ENCODE data around the gene DOCK6. TPM values are rescaled to one million over a fixed set of nuclear protein-coding genes. Genes with fewer than 3 reads are reported as not detected.

DOCK6 gene
- total RNA-seq, 4 donors from 2014 or later = 63.4 to 102 (median 65.6) TPM

DNA sequence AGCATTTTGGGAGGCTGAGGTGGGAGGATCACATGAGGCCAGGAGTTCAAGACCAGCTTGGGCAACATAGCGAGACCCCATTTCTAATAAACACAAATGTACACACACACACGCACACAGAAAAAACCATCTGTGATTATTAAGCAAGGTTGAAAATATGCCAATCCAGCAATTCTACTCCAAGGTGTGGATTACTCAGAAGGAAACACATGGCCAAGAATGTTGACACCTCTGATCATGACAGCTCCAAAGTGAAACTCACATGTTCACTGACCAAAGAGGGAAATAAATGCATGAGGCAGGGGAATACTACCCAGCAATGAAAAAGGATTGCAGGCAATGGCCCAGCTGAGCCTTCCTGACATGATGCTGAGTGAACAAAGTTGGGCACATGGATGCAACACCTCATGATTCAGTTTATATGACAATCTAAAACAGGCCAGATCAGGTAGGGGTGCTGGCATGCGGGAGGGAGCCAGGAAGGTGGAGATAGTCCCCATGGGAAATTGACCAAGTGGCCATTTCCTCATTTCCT lies 4.4 kb downstream of the DOCK6 start:
- no peak for DNase-seq (ENCODE audit: low spot score in 2 of 2)
- WGBS, 2 donors = 84 to 91% methylated on average over 3 of the region's 3 CpGs
- no peak for TF ChIP-seq CTCF (IDR thresholded peaks at IDR 0.05)
- TF ChIP-seq POLR2A (IDR thresholded peaks at IDR 0.05) = no peak
- H3K4me3 ChIP-seq (ENCODE audit: low read depth, poor library complexity, severe bottlenecking) = no peak overlapping the region
- intact Hi-C loops (cut with DNase I; ENCODE audit: low total_unique reads) = no loop called here

DNA sequence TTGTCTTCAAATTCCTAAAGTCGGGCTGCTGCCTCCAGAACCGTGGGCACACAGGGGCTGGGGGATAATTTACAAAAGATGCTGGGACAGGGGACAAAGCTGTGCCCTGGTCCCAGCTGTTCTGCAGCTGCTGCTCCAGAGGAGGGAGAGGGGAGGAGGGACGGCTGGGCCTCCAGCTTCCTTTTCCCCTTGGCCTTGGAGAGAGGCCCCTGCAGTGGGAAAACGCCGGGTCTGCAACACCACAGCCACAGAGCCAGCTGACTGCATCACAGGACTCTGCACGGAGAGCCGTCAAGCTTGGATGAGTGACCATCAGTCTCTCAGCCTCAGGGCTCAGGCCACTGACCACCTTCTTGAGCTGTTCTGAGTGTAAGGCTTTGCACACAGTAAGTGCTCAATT lies 6.1 kb downstream of the DOCK6 start:
- DNase-seq (ENCODE audit: low spot score in 2 of 2) = no peak
- 25 to 51% methylated on average over 7 of the region's 7 CpGs for WGBS, 2 donors
- TF ChIP-seq POLR2A (IDR thresholded peaks at IDR 0.05) = no peak
- no peak for TF ChIP-seq CTCF (IDR thresholded peaks at IDR 0.05)
- intact Hi-C loops (cut with DNase I; ENCODE audit: low total_unique reads) = no loop called here
- H3K4me3 ChIP-seq (ENCODE audit: low read depth, poor library complexity, severe bottlenecking) = no peak overlapping the region

GRCh38 chr19:11254666-11255065 lies 7.7 kb downstream of the DOCK6 start:
- no peak overlapping the region for H3K4me3 ChIP-seq (ENCODE audit: low read depth, poor library complexity, severe bottlenecking)
- 90 to 95% methylated on average over 5 of the region's 5 CpGs for WGBS, 2 donors
- DNase-seq (ENCODE audit: low spot score in 2 of 2) = no peak
- no peak for TF ChIP-seq POLR2A (IDR thresholded peaks at IDR 0.05)
- no peak for TF ChIP-seq CTCF (IDR thresholded peaks at IDR 0.05)
- intact Hi-C loops (cut with DNase I; ENCODE audit: low total_unique reads) = no loop called here

DNA sequence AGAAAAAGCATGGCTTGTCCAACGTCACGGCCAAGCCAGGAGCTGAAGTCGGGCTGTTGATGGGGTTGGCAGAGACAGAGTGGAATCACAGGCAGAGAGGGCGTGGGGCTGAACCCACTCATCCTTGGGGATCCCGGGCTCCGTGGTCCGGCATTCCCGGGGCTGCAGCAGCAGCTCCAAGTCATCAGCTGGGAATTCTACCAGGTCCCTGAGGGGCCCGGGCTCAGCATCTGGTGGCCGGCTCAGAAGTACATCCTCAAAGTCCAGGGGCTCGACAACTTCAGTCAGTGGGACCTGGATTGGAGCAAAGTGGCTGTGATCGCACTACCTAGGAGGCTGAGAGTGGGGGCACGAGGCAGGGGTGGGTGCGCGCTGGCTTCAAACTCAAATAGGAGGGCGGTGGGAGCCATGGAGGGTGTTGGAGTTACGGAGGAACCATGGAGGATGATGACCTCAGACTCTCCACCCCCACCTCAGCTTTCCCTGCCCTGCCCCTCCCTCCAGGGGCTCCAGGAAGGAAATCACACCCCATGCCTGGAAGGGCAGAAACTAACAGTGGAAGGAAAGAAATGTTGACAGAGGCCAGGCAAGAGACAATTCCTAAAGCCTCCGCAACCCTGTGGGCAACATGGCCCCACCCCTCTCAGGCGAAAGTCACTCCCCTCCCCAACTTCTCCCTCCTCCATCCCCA lies 9.5 kb downstream of the DOCK6 start:
- TF ChIP-seq CTCF (IDR thresholded peaks at IDR 0.05) (no peak), POLR2A (IDR thresholded peaks at IDR 0.05) (no peak)
- no peak for DNase-seq (ENCODE audit: low spot score in 2 of 2)
- 83 to 84% methylated on average over 18 to 19 of the region's 19 CpGs for WGBS, 2 donors
- H3K4me3 ChIP-seq (ENCODE audit: low read depth, poor library complexity, severe bottlenecking) = no peak overlapping the region
- intact Hi-C loops (cut with DNase I; ENCODE audit: low total_unique reads) = no loop called here

DNA sequence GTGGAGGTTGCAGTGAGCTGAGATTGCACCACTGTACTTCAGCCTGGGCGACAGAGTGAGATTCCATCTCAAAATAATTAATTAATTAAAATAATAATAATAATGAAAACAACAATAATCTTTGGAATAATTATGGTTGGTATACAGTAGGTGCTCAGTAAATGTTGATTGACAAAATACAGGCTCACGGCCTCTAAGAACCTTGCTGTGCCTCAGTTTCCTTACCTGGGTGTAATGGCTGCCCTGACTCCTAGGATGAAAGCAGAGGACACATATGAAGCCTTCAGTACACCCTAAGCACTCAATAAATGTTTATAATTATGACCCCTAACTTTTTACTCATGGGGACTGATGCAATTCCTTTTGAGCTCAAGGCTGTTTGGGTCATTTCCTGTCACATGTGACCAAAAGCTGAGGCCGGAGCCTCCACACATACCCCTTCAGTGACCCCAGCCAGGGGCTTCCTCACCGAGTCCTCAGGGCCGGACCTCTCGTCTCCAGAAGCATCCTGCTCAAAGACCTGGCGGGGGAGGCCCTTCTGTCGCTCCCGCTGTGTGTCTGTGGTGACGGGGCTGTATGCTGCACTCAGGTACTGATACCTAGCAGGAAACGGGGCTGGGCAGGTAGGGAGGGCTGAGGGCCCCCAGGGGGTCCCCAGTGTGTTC lies 10.5 kb downstream of the DOCK6 start:
- no peak overlapping the region for H3K4me3 ChIP-seq (ENCODE audit: low read depth, poor library complexity, severe bottlenecking)
- intact Hi-C loops (cut with DNase I; ENCODE audit: low total_unique reads) = no loop called here
- no peak for DNase-seq (ENCODE audit: low spot score in 2 of 2)
- TF ChIP-seq POLR2A (IDR thresholded peaks at IDR 0.05) (no peak), CTCF (IDR thresholded peaks at IDR 0.05) (no peak)
- 82 to 88% methylated on average over 11 of the region's 11 CpGs for WGBS, 2 donors
